Activated CD8-positive, alpha-beta memory T cell treated with anti-CD3 and anti-CD28 coated beads, Interleukin-2, amount 50 U/mL, for 4 hours (primary cell): ENCODE data around the gene KDM1A.

Source experiments
- DNase-seq: peaks from one replicate; pipeline ENCODE4 v3.0.0-alpha.2; 2020

Gene KDM1A

DNA sequence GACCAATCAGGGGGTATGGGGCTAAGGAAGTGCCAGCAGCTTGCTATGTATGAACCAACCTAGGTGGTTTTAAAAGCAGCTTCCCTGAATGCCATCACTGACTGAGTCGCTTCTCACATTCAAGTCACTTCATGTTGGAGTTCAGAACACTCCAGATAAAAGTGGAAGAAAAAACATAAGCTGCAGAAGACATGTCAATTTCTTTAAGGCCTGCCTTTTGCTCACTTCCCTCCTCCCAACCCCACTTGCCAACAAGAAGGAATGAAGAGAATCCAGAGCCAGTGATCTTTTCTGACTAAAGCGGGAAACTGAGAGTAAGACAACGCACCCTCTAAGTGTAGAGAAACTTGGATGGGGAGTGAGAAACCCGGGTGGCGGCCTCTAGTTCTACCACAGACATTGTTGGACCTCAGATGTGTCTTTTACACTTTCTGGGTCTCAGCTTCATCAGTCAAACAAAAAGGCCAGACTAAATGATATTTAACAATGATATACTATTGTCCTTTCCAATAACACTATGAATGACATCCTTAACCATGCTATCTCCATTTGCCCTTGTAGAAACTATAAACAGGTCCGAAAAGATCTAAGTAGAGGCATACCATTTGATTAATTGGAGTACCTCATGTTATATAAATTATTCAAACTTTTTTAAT is 95.3 kb downstream of the KDM1A start:
- no peak for DNase-seq

GRCh38 chr1:23116216-23116836 is 97.1 kb downstream of the KDM1A start:
- DNase-seq, result no peak

- no peak for DNase-seq
Measured at GRCh38 chr1:23116921-23117699, 97.8 kb downstream of the KDM1A start.

DNA sequence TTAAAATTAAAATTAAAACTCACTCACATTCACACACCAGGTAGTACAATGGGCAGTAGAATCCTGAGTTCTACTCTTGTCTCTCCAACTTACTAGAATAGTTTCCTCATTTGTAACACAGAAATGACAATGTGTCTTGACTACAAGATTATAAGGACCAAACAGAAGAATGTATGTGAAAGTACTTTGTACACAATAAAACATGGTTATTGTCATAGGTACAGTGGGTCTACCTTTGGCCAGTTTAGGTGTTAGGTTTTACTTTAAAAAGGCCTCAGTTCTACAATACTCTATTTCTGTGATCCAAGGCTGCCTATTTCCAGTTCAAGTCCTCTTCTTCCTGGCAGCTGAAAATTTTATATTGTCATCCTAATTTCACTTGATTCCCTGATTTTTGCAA is 99.1 kb downstream of the KDM1A start:
- no peak for DNase-seq

DNA sequence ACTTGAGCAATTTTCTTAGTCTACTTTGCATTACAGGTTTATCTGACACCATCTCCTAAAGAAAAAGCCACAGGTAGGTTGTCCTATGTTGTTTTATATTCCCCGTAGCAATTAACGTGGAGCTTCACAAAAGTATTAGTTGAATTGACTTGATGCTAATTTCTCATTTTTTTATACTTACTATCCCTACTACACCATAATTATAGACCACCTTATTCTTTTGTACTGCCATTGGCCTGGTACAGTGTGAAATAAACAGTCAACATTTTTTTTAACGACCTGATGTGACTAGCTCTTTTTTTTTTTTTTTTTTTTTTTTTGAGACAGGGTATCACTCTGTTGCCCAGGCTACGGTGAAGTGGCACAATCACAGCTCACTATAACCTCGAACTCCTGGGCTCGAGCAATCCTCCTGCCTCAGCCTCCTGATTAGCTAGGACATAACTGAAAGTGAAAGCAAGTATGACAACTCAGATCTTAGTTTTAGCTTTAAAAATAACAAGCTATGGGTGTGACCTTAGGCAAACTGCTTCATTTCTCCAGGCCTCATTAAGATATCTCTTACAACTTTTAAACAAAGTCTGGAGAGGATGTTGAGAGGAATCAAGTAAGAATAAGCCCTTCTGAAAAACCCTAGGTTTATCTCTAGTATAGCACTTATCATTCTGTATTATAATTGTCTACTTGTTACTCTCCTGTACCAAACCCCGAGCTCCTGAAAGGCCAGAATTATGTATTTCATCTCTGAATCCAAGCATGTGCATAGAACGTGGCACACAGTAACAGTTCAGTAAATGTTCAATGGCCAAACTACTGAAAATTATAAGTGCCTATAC is 99.9 kb downstream of the KDM1A start:
- peak; percentile 25 for DNase-seq

- no peak for DNase-seq
Measured at GRCh38 chr1:23120383-23120782, 101.1 kb downstream of the KDM1A start.

- DNase-seq, result no peak
Measured at GRCh38 chr1:23122023-23122748, 102.9 kb downstream of the KDM1A start.

DNA sequence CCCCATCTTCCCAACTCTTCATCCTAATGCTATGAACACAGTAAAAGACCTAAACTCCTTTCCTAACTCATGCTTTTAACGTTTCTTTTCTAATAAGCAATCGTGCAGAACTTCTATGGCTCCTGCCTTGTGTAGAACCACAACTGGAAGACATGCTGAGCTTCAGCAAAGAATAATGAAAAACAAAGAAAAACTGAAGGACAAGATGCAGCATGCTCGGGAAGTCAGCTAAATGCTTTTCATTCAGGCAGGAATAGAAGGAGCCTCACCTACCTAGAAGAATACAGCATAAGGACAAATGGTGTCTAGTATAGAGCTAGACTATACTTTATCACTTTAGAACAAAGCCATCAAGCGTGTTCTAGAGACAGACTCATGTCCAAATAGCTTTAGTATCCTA is 103.5 kb downstream of the KDM1A start:
- DNase-seq, result no peak

- no peak for DNase-seq
Measured at GRCh38 chr1:23123528-23123927, 104.3 kb downstream of the KDM1A start.

GRCh38 chr1:23124259-23125026 is 105.2 kb downstream of the KDM1A start:
- no peak for DNase-seq

DNA sequence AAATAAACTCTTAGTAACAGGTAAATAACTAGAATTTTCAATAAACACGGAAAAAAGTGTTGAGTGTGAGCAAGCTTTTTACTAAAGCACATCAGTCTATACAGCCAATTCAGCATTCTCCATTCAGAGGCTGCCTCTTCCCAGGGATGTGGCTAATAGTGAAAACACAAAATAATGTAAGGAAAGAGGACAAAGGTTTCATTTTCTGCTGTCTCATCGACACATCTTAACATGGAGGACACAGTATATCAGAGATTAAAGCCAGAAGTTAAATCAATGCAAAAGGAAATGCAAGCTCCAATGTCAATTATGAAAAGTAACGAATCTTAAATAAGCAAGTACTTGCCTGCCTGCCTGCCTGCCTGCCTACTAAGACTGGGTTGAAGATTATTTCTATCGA is 106.2 kb downstream of the KDM1A start:
- DNase-seq, result no peak

DNA sequence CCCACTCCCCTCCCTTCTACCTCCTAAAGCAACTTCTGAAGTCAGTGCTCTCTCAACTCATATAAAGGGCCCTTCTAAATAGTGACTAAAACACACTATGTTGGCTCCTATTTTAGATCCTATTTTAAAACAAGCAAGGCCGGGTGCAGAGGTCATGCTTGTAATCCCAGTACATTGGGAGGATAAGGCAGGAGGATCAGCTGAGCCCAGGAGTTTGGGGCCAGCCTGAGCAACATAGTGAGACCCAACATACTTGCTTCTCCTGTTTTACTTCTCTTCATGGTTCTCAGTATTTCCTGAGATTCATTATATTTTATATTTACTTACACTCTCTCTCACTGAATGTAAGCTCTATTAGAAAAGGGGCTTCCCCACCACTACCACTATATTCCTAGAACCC is 106.9 kb downstream of the KDM1A start:
- no peak for DNase-seq

- no peak for DNase-seq
Measured at GRCh38 chr1:23126801-23127200, 107.5 kb downstream of the KDM1A start.

DNA sequence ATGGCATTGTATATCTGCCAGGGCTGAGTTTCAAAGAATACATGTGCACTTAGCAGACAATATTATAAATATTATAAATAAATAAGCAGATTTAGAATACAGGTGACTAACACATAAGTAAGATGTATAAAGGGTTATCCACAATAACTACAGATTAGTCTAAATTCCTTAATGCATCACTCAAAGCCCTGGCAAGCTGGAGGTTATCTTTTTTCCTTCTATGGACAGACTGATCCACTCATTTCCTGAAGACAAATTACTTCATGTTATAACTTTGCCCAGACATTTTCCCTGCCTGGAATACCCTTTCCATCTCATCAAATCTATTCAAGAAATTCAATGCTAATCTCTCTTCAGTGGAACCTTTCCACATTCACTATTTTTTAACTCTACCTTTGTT is 110.6 kb downstream of the KDM1A start:
- DNase-seq, result no peak

- no peak for DNase-seq
Measured at GRCh38 chr1:23132033-23132432, 112.8 kb downstream of the KDM1A start.
